Measurements from ENCODE around the gene PRKCZ. TPM values are rescaled to one million over a fixed set of nuclear protein-coding genes. Genes with fewer than 3 reads are reported as not detected.

Gene PRKCZ
- total and polyA plus RNA-seq, 9 of the 15 experiments (the other 6 are each of a cell fraction or from before 2014, with no cell fraction given), result 0.07 to 3.1 (median 1.3) TPM

DNA sequence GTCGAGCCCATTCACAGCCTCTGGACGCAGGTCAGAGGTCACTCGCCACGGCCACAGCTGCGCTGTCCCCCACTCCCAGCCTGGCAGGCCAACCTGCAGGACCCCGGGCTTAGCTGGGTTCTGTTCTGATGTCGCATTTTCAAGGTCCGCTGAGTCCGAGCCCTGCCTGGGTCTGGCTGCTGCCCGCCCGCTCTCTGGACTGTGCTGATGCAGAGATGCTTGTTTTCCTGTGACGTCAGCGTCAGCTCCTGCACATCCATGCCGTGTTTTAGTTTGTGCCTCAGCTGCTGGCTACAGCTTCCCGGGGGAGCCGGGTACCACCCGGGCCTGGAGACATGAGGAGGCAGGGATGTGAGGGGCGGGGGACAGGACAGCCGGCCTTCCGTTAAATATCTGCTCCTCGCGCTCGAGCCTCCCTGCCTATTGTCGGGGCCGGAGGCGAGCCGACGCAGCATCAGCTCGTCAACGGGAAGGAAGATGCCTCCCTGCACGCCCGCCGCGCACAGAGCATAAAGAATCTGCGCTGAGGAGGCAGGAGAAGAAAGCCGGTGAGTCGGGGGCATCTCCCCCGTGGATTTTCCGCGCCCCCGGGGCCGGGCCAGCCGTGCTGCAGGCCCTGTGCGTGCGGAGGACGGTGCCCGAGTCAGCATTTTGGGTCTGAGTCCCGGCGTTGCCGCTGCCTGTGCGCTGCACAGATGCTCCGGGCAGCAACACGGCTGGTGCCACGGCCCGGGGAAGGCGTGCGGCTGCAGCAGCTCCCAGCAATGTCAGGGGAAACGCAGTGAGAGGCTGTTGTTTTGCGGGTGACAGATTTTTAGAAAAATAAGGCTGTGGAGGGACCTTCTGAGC, 23.4 kb downstream of the PRKCZ start (continued):
- TF ChIP-seq REST (IDR thresholded peaks at IDR 0.05; ENCODE audit: borderline replicate concordance), result no peak
- no peak for TF ChIP-seq REST (CRISPR knock-in tag; IDR thresholded peaks at IDR 0.05; ENCODE audit: low read depth)
- no peak for TF ChIP-seq MAX (CRISPR knock-in tag; IDR thresholded peaks at IDR 0.05)
- TF ChIP-seq CREM (IDR thresholded peaks at IDR 0.05; ENCODE audit: low read depth), result peak; percentile 94
- peak; percentile 57; the same call in 1 of the 2 replicates for TF ChIP-seq JUND (IDR thresholded peaks at IDR 0.05; ENCODE audit: borderline replicate concordance, low read depth, low read length)
- no peak for TF ChIP-seq JUND (tag; IDR thresholded peaks at IDR 0.05; ENCODE audit: borderline replicate concordance, low read depth, low read length)
- no peak for TF ChIP-seq ZNF24 (IDR thresholded peaks at IDR 0.05)
- peak; percentile 61; the same call in 1 of the 2 replicates for TF ChIP-seq CREB1 (IDR thresholded peaks at IDR 0.05)
- TF ChIP-seq CREB1 (CRISPR knock-in tag; IDR thresholded peaks at IDR 0.05), result peak; percentile 79
- 0 out of 2 replicates have a peak, but pooled peaks have one; percentile 43 for TF ChIP-seq EZH2 (IDR thresholded peaks at IDR 0.05; ENCODE audit: borderline replicate concordance, low read depth, low read length)
- TF ChIP-seq DDX20 (tag; IDR thresholded peaks at IDR 0.05; ENCODE audit: low read depth), result no peak
- peak; percentile 30 for TF ChIP-seq ATF3 (IDR thresholded peaks at IDR 0.05)
- TF ChIP-seq ATF3 (CRISPR knock-in tag; conservative IDR thresholded peaks at IDR 0.05), result no peak
- TF ChIP-seq, protein P1, sequence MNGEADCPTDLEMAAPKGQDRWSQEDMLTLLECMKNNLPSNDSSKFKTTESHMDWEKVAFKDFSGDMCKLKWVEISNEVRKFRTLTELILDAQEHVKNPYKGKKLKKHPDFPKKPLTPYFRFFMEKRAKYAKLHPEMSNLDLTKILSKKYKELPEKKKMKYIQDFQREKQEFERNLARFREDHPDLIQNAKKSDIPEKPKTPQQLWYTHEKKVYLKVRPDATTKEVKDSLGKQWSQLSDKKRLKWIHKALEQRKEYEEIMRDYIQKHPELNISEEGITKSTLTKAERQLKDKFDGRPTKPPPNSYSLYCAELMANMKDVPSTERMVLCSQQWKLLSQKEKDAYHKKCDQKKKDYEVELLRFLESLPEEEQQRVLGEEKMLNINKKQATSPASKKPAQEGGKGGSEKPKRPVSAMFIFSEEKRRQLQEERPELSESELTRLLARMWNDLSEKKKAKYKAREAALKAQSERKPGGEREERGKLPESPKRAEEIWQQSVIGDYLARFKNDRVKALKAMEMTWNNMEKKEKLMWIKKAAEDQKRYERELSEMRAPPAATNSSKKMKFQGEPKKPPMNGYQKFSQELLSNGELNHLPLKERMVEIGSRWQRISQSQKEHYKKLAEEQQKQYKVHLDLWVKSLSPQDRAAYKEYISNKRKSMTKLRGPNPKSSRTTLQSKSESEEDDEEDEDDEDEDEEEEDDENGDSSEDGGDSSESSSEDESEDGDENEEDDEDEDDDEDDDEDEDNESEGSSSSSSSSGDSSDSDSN (IDR thresholded peaks at IDR 0.05; ENCODE audit: borderline replicate concordance in 1 of 2, low read depth in 2 of 2, low read length in 2 of 2), result no peak
- no peak for TF ChIP-seq HLTF (IDR thresholded peaks at IDR 0.05)
- TF ChIP-seq NCOA4 (IDR thresholded peaks at IDR 0.05; ENCODE audit: partially characterized antibody), result no peak
- TF ChIP-seq MAFF (IDR thresholded peaks at IDR 0.05; ENCODE audit: low read length), result no peak
